Neuronal stem cell (in vitro differentiated cells): ENCODE data around the gene MKRN1.

ENCODE experiments used
- DNase-seq: peaks from one replicate; pipeline ENCODE4 v3.0.0-alpha.2; 2013; ENCODE audit warnings: low spot score
- H2AFZ ChIP-seq: one replicate; pipeline ENCODE4 v1.6.1; 2013; ENCODE audit warnings: mild to moderate bottlenecking, low read length, inconsistent platforms
- H2AK5ac ChIP-seq: 2 replicates; pipeline ENCODE4 v1.6.1; 2013; ENCODE audit warnings: low read depth, mild to moderate bottlenecking, inconsistent platforms, low read length, moderate library complexity, mixed read lengths
- H2BK120ac ChIP-seq: 2 replicates; pipeline ENCODE4 v1.6.1; 2013; ENCODE audit warnings: low read depth, mild to moderate bottlenecking, inconsistent platforms, low read length, moderate library complexity, mixed read lengths
- H2BK12ac ChIP-seq: one replicate; pipeline ENCODE4 v1.6.1; 2013; ENCODE audit warnings: low read length, inconsistent platforms
- H2BK15ac ChIP-seq: 2 replicates; pipeline ENCODE4 v1.6.1; 2013; ENCODE audit warnings: mild to moderate bottlenecking, low read length, inconsistent platforms, mixed read lengths
- H2BK5ac ChIP-seq: one replicate; pipeline ENCODE4 v1.6.1; 2013; ENCODE audit warnings: inconsistent platforms, mild to moderate bottlenecking, low read length, moderate library complexity
- H3K14ac ChIP-seq: one replicate; pipeline ENCODE4 v1.6.1; 2013; ENCODE audit warnings: low read length, inconsistent platforms
- H3K18ac ChIP-seq: 2 replicates; pipeline ENCODE4 v1.6.1; 2013; ENCODE audit warnings: low read length, inconsistent platforms
- H3K23ac ChIP-seq: 2 replicates; pipeline ENCODE4 v1.6.1; 2013; ENCODE audit warnings: low read depth, mild to moderate bottlenecking, mixed read lengths, low read length, inconsistent platforms; ENCODE audit not compliant: poor library complexity
- H3K27ac ChIP-seq: replicated peaks from 3 replicates; pipeline ENCODE4 v1.5.1; 2013; ENCODE audit warnings: low read length, inconsistent platforms
- H3K27me3 ChIP-seq, 3 experiments: 2 replicates each; pipeline ENCODE4 v1.6.1; 2013; ENCODE audit warnings: low read length in 3 of 3, mild to moderate bottlenecking in 2 of 3, inconsistent platforms in 1 of 3, low read depth in 1 of 3, mixed read lengths in 1 of 3, moderate library complexity in 1 of 3; ENCODE audit not compliant: control insufficient read depth in 3 of 3, insufficient read depth in 3 of 3
- H3K36me3 ChIP-seq, 2 donors: replicated peaks in 1 of 2; 2 replicates each; pipeline ENCODE4 v1.6.1; 2013; ENCODE audit warnings: low read length in 2 of 2; ENCODE audit not compliant: control insufficient read depth in 2 of 2, insufficient read depth in 2 of 2
- H3K4ac ChIP-seq: 2 replicates; pipeline ENCODE4 v1.6.1; 2013; ENCODE audit warnings: inconsistent platforms, mild to moderate bottlenecking, low read length, moderate library complexity
- H3K4me1 ChIP-seq, 2 donors: 1 replicate in 1 of 2; 2 replicates in 1 of 2; pipeline ENCODE4 v1.6.1; 2013; ENCODE audit warnings: low read length in 2 of 2, low read depth in 1 of 2; ENCODE audit not compliant: control insufficient read depth in 2 of 2, insufficient read depth in 1 of 2
- H3K4me2 ChIP-seq: one replicate; pipeline ENCODE4 v1.6.1; 2013; ENCODE audit warnings: mild to moderate bottlenecking, low read length, inconsistent platforms; ENCODE audit not compliant: insufficient read depth, poor library complexity, severe bottlenecking
- H3K4me3 ChIP-seq, 2 donors: 2 replicates each; pipeline ENCODE4 v1.5.1; 2013; ENCODE audit warnings: low read length in 2 of 2, mild to moderate bottlenecking in 2 of 2, inconsistent platforms in 1 of 2, moderate library complexity in 1 of 2
- H3K79me1 ChIP-seq: one replicate; pipeline ENCODE4 v1.6.1; 2013; ENCODE audit warnings: low read depth, mild to moderate bottlenecking, inconsistent platforms, low read length, moderate library complexity
- H3K9ac ChIP-seq: one replicate; pipeline ENCODE4 v1.6.1; 2013; ENCODE audit warnings: mild to moderate bottlenecking, low read depth, low read length, inconsistent platforms; ENCODE audit not compliant: poor library complexity
- H3K9me3 ChIP-seq, 2 donors: replicated peaks in 1 of 2; 2 replicates each; pipeline versions ENCODE3 to v1.6.1; 2013; ENCODE audit warnings: low read length in 2 of 2, mild to moderate bottlenecking in 2 of 2, inconsistent platforms in 1 of 2, low read depth in 1 of 2, mixed read lengths in 1 of 2, moderate library complexity in 1 of 2; ENCODE audit not compliant: control insufficient read depth in 2 of 2, insufficient read depth in 1 of 2
- H4K8ac ChIP-seq: one replicate; pipeline ENCODE4 v1.6.1; 2013; ENCODE audit warnings: low read depth, mild to moderate bottlenecking, inconsistent platforms, low read length, moderate library complexity
- H4K91ac ChIP-seq: one replicate; pipeline ENCODE4 v1.6.1; 2013; ENCODE audit warnings: low read length, low read depth, mild to moderate bottlenecking, inconsistent platforms; ENCODE audit not compliant: poor library complexity
- WGBS, 2 donors: extraction: QIAGEN DNeasy Blood & Tissue Kit; methylation state at CpG; one replicate each; pipeline ENCODE4 v1.1.7; 2013; ENCODE audit warnings: missing lambda C conversion rate in 2 of 2, mixed read lengths in 1 of 2; ENCODE audit not compliant: insufficient read length in 2 of 2, insufficient replicate concordance in 1 of 2; ENCODE audit errors: extremely low coverage in 2 of 2; 5-methylcytosine and 5-hydroxymethylcytosine counted together

MKRN1 gene

DNA sequence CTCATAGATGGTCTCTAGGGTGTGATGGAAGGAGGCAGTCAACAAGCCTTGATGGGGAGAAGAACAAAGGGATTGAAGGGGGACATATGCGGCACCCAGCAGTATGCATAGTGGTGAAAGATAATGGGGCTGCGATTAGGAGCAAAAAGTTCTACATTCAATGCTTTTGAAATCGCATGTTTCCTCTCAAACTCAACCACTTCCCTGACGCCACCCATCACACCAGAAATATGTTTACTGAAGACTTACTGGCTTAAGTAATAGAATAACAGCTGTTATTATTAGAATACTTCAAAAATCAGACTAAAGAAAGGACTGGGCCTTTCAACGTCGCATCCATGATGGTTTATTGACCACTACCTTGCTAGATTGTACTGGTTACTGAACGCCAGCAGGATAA is 31.5 kb downstream of the MKRN1 start:
- no peak overlapping the region for H3K27ac ChIP-seq
- no CpG with 5 or more reads among the region's 7 CpGs for WGBS, 2 donors
- H4K8ac ChIP-seq = no peak overlapping the region
- no peaks in the 10 kb centered on the region for H3K79me1 ChIP-seq
- no peak overlapping the region for H4K91ac ChIP-seq
- DNase-seq = no peak
- peaks cover 3 to 5% of the 10 kb centered on the region in 2 donors for H3K36me3 ChIP-seq
- no peak overlapping the region for H3K23ac ChIP-seq
- no peak overlapping the region for H3K18ac ChIP-seq
- H3K14ac ChIP-seq = no peak overlapping the region
- H3K4me3 ChIP-seq = no peak overlapping the region
- no peak overlapping the region for H3K4me2 ChIP-seq
- H3K9ac ChIP-seq = no peak overlapping the region
- no peak overlapping the region for H2AK5ac ChIP-seq
- H2AFZ ChIP-seq = no peak overlapping the region
- H2BK12ac ChIP-seq = no peak overlapping the region
- H2BK5ac ChIP-seq = no peak overlapping the region
- H3K4ac ChIP-seq = no peak overlapping the region
- H2BK120ac ChIP-seq = no peak overlapping the region
- no peak overlapping the region for H2BK15ac ChIP-seq
- H3K9me3 ChIP-seq = no peaks in the 10 kb centered on the region
- H3K27me3 ChIP-seq = no peaks in the 10 kb centered on the region
- peaks cover 0 to 2% of the 10 kb centered on the region in 2 donors for H3K4me1 ChIP-seq

DNA sequence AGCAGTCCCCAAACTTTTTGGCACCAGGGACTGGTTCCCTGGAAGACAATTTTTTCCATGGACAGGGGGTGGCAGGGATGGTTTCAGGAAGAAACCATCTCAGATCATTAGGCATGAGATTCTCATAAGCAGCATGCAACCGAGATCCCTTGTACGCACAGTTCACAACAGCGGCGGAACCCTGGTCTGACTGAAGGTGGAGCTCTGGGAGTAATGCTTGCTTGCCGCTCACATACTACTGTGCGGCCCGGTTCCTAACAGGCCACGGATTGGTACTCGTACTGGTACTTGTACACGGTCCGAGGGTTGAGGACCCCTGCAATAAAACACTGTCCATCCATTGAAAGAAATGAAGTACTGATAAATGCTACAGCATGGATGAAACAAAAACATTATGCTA is 32.8 kb downstream of the MKRN1 start:
- no CpG with 5 or more reads among the region's 11 CpGs for WGBS, 2 donors

DNA sequence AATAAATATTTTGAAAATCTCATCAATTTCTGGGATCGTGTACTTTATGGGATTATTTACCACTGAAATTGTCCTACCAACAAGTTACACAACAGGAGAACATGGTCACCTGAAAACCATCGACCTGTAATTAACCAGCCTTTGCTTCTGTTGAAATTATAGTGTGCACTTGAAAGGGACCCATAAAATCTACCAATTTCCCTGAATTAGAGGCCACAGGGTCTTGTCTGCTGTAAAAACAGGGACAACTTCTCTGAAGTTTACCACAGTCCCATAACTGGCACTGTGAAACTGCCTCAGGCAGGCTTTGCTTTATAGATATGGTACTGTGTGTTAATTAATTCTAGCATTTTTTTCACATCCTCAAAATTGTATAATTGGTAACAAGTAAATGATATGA is 37.8 kb downstream of the MKRN1 start:
- H3K79me1 ChIP-seq = no peaks in the 10 kb centered on the region

More for the DNA sequence above, 32.8 kb downstream of the MKRN1 start:
- Histone ChIP-seq H3K4me1 (peaks cover 0 to 2% of the 10 kb centered on the region in 2 donors), H4K8ac (no peak overlapping the region), H2BK5ac (no peak overlapping the region), H2AK5ac (no peak overlapping the region), H3K4me3 (peak overlapping the region in 1 of 2 donors; percentile 35), H2BK12ac (no peak overlapping the region), H3K4ac (no peak overlapping the region), H3K4me2 (no peak overlapping the region), H3K9ac (no peak overlapping the region), H2BK120ac (no peak overlapping the region), H2BK15ac (no peak overlapping the region), H4K91ac (no peak overlapping the region), H2AFZ (no peak overlapping the region), H3K14ac (no peak overlapping the region), H3K23ac (no peak overlapping the region), H3K18ac (no peak overlapping the region), H3K27me3 (no peaks in the 10 kb centered on the region), H3K27ac (no peak overlapping the region), H3K79me1 (no peaks in the 10 kb centered on the region), H3K36me3 (no peaks in the 10 kb centered on the region), H3K9me3 (no peaks in the 10 kb centered on the region)
- DNase-seq = no peak

DNA sequence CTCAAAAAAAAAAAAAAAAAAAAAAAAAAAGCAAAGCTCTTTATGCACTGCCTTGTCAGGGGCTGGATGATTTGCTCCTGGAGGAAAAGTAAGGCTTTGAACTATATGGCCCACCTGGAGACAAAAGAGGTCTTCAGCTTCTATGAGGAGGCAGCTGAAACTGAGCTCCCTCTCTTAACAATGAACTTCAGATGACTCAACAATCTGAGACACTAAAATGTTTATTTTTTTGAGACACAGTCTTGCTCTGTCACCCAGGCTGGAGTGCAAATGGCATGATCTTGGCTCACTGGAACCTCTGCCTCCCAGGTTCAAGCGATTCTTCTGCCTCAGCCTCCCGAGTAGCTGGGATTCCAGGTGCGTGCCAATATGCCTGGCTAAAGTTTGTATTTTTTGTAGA is 38.7 kb downstream of the MKRN1 start:
- no peak overlapping the region for H2BK5ac ChIP-seq
- H3K23ac ChIP-seq = no peak overlapping the region
- H3K27ac ChIP-seq = no peak overlapping the region
- no peak overlapping the region for H3K9ac ChIP-seq
- H2AFZ ChIP-seq = no peak overlapping the region
- no peak overlapping the region for H3K14ac ChIP-seq
- H3K9me3 ChIP-seq = no peaks in the 10 kb centered on the region
- no CpG with 5 or more reads among the region's 3 CpGs for WGBS, 2 donors
- no peak overlapping the region for H4K91ac ChIP-seq
- H2BK120ac ChIP-seq = no peak overlapping the region
- H3K4me1 ChIP-seq = no peaks in the 10 kb centered on the region
- no peak overlapping the region for H3K18ac ChIP-seq
- H3K36me3 ChIP-seq = no peaks in the 10 kb centered on the region
- H3K27me3 ChIP-seq = no peaks in the 10 kb centered on the region
- H2AK5ac ChIP-seq = no peak overlapping the region
- H3K79me1 ChIP-seq = no peaks in the 10 kb centered on the region
- no peak overlapping the region for H2BK15ac ChIP-seq
- no peak overlapping the region for H4K8ac ChIP-seq
- H3K4ac ChIP-seq = no peak overlapping the region
- no peak overlapping the region for H3K4me3 ChIP-seq
- no peak overlapping the region for H2BK12ac ChIP-seq
- no peak overlapping the region for H3K4me2 ChIP-seq
- no peak for DNase-seq

More for the DNA sequence above, 37.8 kb downstream of the MKRN1 start:
- no peak overlapping the region for H4K8ac ChIP-seq
- no peak overlapping the region for H3K18ac ChIP-seq
- H3K4me1 ChIP-seq = no peaks in the 10 kb centered on the region
- H3K23ac ChIP-seq = no peak overlapping the region
- H3K4me2 ChIP-seq = no peak overlapping the region
- no peak overlapping the region for H3K4me3 ChIP-seq
- no peak overlapping the region for H2BK12ac ChIP-seq
- H2AK5ac ChIP-seq = no peak overlapping the region
- H2BK120ac ChIP-seq = no peak overlapping the region
- H3K4ac ChIP-seq = no peak overlapping the region
- H3K27me3 ChIP-seq = no peaks in the 10 kb centered on the region
- no peak overlapping the region for H4K91ac ChIP-seq
- H3K27ac ChIP-seq = no peak overlapping the region
- no peak overlapping the region for H2BK5ac ChIP-seq
- no peaks in the 10 kb centered on the region for H3K9me3 ChIP-seq
- DNase-seq = no peak
- no peak overlapping the region for H3K14ac ChIP-seq
- no peak overlapping the region for H3K9ac ChIP-seq
- H3K36me3 ChIP-seq = no peaks in the 10 kb centered on the region
- no peak overlapping the region for H2BK15ac ChIP-seq
- H2AFZ ChIP-seq = no peak overlapping the region
- WGBS, 2 donors = no CpG with 5 or more reads among the region's 2 CpGs
